HG02759 (cell line): ENCODE results near the gene OSGEP.

Experiments used
- ATAC-seq: cut with Tn5 transposase; IDR thresholded peaks from one replicate; pipeline ENCODE4 v1.9.1; 2021; ENCODE audit warnings: mild to moderate bottlenecking, moderate library complexity; ENCODE audit not compliant: unreplicated experiment

Gene OSGEP

DNA sequence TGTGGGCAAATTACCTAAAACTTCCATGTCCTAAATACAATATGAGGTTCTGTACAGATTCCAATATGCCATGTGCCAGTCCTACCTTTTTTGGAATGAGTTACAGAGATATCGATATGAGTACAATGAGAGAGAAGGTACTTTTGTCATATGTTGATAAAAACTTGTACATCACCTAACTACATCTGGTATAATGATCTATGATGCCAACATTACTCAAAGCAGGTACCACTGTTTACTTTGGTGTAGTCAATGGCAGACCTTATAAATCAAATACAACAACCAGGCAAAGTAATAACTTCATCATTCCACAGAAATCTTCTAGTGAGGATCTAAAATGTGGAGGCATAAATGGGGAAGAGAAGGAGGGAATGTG, 54.0 kb downstream of the OSGEP start:
- ATAC-seq, result no peak

DNA sequence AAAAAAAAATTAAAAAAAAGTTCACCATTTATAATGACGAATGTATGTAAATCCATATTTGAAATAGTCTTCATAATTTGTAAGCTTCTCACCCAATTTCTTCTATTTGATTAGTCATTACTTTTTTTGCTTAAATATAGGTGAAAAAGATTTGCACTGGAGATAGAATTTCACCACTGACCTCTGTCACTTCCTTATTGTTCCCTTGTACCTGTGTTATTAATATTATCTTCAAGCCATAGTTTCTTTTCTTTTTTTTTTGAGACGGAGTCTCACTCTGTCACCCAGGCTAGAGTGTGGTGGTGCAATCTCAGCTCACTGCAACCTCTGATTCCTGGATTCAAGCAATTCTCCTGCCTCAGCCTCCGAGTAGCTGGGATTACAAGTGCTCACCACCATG, 57.1 kb downstream of the OSGEP start:
- ATAC-seq, result no peak
